MCF 10A (cell line): ENCODE measurements around the gene NT5DC3. TPM values are rescaled to one million over a fixed set of nuclear protein-coding genes. Genes with fewer than 3 reads are reported as not detected.

ENCODE experiments used
- BruUV-seq: library from RNA; stranded (reverse); fragments of 400-500 nt; replicated peaks from 2 replicates; lab custom pipeline; 2021; lab: Mats Ljungman, UMichigan
- CTCF ChIA-PET: fragments of 300-600 bp; sonication (Branson Sonifier 250); formaldehyde crosslinking; extraction: SDS; loops from one replicate; lab custom pipeline; 2021; ENCODE audit warnings: antibody characterized with exemption, inconsistent platforms; lab: Yijun Ruan, JAX
- POLR2A ChIA-PET: fragments of 300-600, 350-650 bp; sonication (Branson Sonifier 250); formaldehyde crosslinking; extraction: SDS; loops from one replicate; lab custom pipeline; 2020; ENCODE audit warnings: antibody characterized with exemption, inconsistent platforms; lab: Yijun Ruan, JAX
- DNase-seq: peaks from one replicate; pipeline ENCODE4 v3.0.0-alpha.2; 2018; ENCODE audit not compliant: unreplicated experiment
- H3K27ac Mint-ChIP-seq: one replicate; pipeline ENCODE4 v1.8.0; 2022; ENCODE audit warnings: mild to moderate bottlenecking, low read depth, mixed read lengths; ENCODE audit not compliant: unreplicated experiment
- H3K27me3 Mint-ChIP-seq: one replicate; pipeline ENCODE4 v1.8.0; 2022; ENCODE audit warnings: mixed read lengths; ENCODE audit not compliant: insufficient read depth, unreplicated experiment
- H3K36me3 Mint-ChIP-seq: one replicate; pipeline ENCODE4 v1.8.0; 2022; ENCODE audit warnings: mild to moderate bottlenecking, moderate library complexity, mixed read lengths; ENCODE audit not compliant: insufficient read depth, unreplicated experiment
- H3K4me1 Mint-ChIP-seq: one replicate; pipeline ENCODE4 v1.8.0; 2022; ENCODE audit warnings: mixed read lengths; ENCODE audit not compliant: insufficient read depth, unreplicated experiment
- H3K4me3 Mint-ChIP-seq: one replicate; pipeline ENCODE4 v1.8.0; 2022; ENCODE audit warnings: mild to moderate bottlenecking, moderate library complexity, mixed read lengths; ENCODE audit not compliant: unreplicated experiment
- H3K9me3 Mint-ChIP-seq: one replicate; pipeline ENCODE4 v1.8.0; 2022; ENCODE audit warnings: mixed read lengths; ENCODE audit not compliant: unreplicated experiment
- CTCF ChIP-seq: fragments of 200-600 bp; IDR thresholded peaks from one replicate; pipeline ENCODE4 v1.8.0; 2022; ENCODE audit warnings: antibody characterized with exemption, mild to moderate bottlenecking; ENCODE audit not compliant: unreplicated experiment
- intact Hi-C: fragments of 100-400 bp; cut with micrococcal nuclease; formaldehyde crosslinking; loops from 2 replicates; pipeline ENCODE4 v1.14.1; 2022
- total RNA-seq: library from RNA; stranded (reverse); gene quantifications from 2 replicates; pipeline ENCODE4 v1.2.3, GENCODE V29; 2022

Gene NT5DC3
- total RNA-seq, 1 experiment from 2014 or later, result 15.1 TPM

GRCh38 chr12:103880299-103881142 lies 39.5 kb upstream of the NT5DC3 start:
- ChIA-PET POLR2A (interaction anchor here (0.7 to 1.4 kb wide), 3 partner anchors 22 to 219 kb away, joined by 3 read pairs; no protein-coding TSS in a partner anchor), CTCF (interaction anchor here (0.6 to 2.2 kb wide), 10 partner anchors 10 to 319 kb away, joined by 3 to 22 read pairs (median 4); no protein-coding TSS in a partner anchor)
- no TSS peak for BruUV-seq
- intact Hi-C loops, result no loop called here
- Mint-ChIP-seq H3K4me1 (peaks cover 8% of the 10 kb centered on the region), H3K27me3 (no peaks in the 10 kb centered on the region), H3K4me3 (no peak overlapping the region), H3K36me3 (no peaks in the 10 kb centered on the region), H3K27ac (no peak overlapping the region), H3K9me3 (no peaks in the 10 kb centered on the region)
- no peak for TF ChIP-seq CTCF
- no peak for DNase-seq

DNA sequence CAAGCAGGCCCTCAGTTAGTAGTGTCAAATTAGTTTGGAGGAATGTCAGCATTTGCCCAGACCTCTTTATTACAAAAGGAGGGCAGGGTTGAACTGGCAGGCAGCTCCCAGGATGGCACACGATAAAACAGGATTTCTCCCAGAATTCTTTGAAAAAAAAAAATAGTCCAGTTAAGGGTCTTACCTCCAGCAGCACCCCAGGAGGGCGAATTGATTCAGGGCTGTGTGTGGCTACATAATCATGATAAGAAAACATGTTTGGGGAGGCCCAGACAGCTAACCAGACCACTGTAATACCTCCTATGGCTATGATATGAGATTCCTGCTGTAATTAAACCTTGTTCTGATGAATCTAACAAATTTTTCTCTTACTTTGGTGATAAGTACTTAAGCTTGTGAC lies 38.8 kb upstream of the NT5DC3 start:
- DNase-seq, result no peak
- BruUV-seq, result no TSS peak
- Mint-ChIP-seq H3K27me3 (no peaks in the 10 kb centered on the region), H3K27ac (no peak overlapping the region), H3K36me3 (no peaks in the 10 kb centered on the region), H3K9me3 (no peaks in the 10 kb centered on the region), H3K4me3 (no peak overlapping the region), H3K4me1 (peaks cover 8% of the 10 kb centered on the region)
- intact Hi-C loops, result loop anchor here (2.0 to 5.0 kb wide), 2 partner anchors 49 to 1222 kb away; no protein-coding TSS in a partner anchor
- no peak for TF ChIP-seq CTCF
- ChIA-PET POLR2A (interaction anchor here (0.7 to 1.4 kb wide), 3 partner anchors 22 to 220 kb away, joined by 3 read pairs; no protein-coding TSS in a partner anchor), CTCF (interaction anchor here (0.7 to 2.2 kb wide), 8 partner anchors 9 to 319 kb away, joined by 3 to 22 read pairs (median 4); no protein-coding TSS in a partner anchor)

DNA sequence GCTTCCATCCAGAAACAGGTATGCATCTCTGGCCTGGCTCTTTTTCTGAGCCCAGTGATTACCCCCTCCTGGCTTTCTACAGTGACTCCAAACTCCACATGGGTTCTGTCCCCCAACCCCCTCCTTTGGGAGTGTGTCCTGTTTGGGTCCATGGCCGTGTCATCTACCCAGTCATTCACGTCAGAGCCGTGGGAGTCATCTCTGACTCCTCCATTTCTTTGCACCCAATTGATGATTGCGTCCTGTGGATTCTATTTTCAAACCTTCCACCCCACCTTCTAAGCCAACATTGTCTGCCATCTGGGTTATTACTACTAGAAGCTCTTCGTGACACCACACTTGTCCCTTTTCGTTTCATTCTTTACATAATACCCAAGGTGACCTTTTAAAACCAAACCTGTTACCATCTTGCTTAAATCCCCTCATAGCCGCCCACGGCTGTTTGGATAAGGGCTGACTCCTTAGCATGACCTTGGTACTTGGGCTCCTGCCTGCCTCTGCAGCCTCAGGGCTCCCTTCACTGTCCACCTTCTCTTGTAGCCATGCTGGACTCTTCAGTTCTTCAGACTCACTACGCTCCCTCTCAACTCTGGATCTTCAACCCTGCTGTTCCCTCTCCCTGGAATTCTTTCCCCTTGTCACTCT lies 38.1 kb upstream of the NT5DC3 start:
- ChIA-PET CTCF (interaction anchor here (0.5 to 2.7 kb wide), 14 partner anchors 10 to 304 kb away, joined by 3 to 22 read pairs (median 3); partner anchors contain the start of gene TDG), POLR2A (interaction anchor here (0.7 to 1.4 kb wide), 2 partner anchors 23 to 221 kb away, joined by 3 read pairs; no protein-coding TSS in a partner anchor)
- intact Hi-C loops, result loop anchor here (2.0 to 5.0 kb wide), 2 partner anchors 50 to 1223 kb away; no protein-coding TSS in a partner anchor
- Mint-ChIP-seq H3K27ac (no peak overlapping the region), H3K9me3 (no peaks in the 10 kb centered on the region), H3K4me3 (no peak overlapping the region), H3K27me3 (no peaks in the 10 kb centered on the region), H3K4me1 (peaks cover 8% of the 10 kb centered on the region), H3K36me3 (no peaks in the 10 kb centered on the region)
- no peak for TF ChIP-seq CTCF
- BruUV-seq, result no TSS peak
- no peak for DNase-seq
